Adrenal gland (tissue), 12 donors: ENCODE results near the gene PTH1R. TPM values are rescaled to one million over a fixed set of nuclear protein-coding genes. Genes with fewer than 3 reads are reported as not detected.
A peak's percentile ranks its signal among the peaks of the same experiment; 100 is the strongest.

Source experiments
- DNase-seq, 7 donors: peaks; one replicate each; pipeline ENCODE4 v3.0.0-alpha.2; 2019 to 2020
- H3K27ac ChIP-seq, 5 donors: fragments of 200-600 bp; sonication (generic) in 4 of 5; 1 replicate in 3 of 5; 2 replicates in 2 of 5; pipeline versions ENCODE4 v1.5.1 to v1.8.0; 2016 to 2020; ENCODE audit warnings: mild to moderate bottlenecking in 1 of 5
- H3K27me3 ChIP-seq: fragments of 200-600 bp; 2 replicates; pipeline ENCODE4 v1.8.0; 2021
- H3K36me3 ChIP-seq, 2 donors: fragments of 200-600 bp; replicated peaks in 1 of 2; 1 replicate in 1 of 2; 2 replicates in 1 of 2; pipeline versions ENCODE4 v1.5.1 to v1.8.0; 2018 to 2022
- H3K4me1 ChIP-seq, 2 donors: fragments of 200-600 bp; replicated peaks in 1 of 2; 1 replicate in 1 of 2; 2 replicates in 1 of 2; pipeline versions ENCODE4 v1.5.1 to v1.8.0; 2018 to 2021
- H3K4me3 ChIP-seq, 4 donors: fragments of 200-600 bp; sonication (generic) in 3 of 4; one replicate each; pipeline ENCODE4 v1.5.1; 2016 to 2018
- H3K9me3 ChIP-seq, 3 donors: fragments of 200-600 bp; sonication (generic) in 1 of 3; replicated peaks in 1 of 3; 1 replicate in 2 of 3; 2 replicates in 1 of 3; pipeline versions ENCODE4 v1.5.1 to v1.8.0; 2016 to 2021
- CTCF ChIP-seq, 6 experiments: fragments of 450-650 bp in 4 of 6; fragments of 200-600 bp in 2 of 6; sonication (generic) in 1 of 6; IDR thresholded peaks; 1 replicate in 5 of 6; 2 replicates in 1 of 6; pipeline versions ENCODE4 v1.5.1 to v1.8.0; 2016 to 2021; ENCODE audit warnings: antibody characterized with exemption in 6 of 6, mild to moderate bottlenecking in 2 of 6, moderate library complexity in 1 of 6
- POLR2A ChIP-seq, 2 donors: fragments of 450-650 bp; IDR thresholded peaks; one replicate each; pipeline ENCODE4 v1.6.1; 2017; ENCODE audit warnings: antibody characterized with exemption in 2 of 2, mild to moderate bottlenecking in 2 of 2, moderate library complexity in 1 of 2
- WGBS, 4 donors: extraction: QIAGEN DNeasy Blood & Tissue Kit in 2 of 4; methylation state at CpG; one replicate each; pipeline versions ENCODE4 v1.1.5 to v1.1.7; 2013 to 2017; 5-methylcytosine and 5-hydroxymethylcytosine counted together
- intact Hi-C, 2 donors: fragments of 100-400 bp; cut with DNase I; formaldehyde crosslinking; loops; one replicate each; pipeline versions ENCODE4 v1.14.1 to v1.15.0; 2022 to 2023
- polyA plus RNA-seq, 3 donors: library from polyadenylated mRNA; stranded (reverse); fragments of 200-250 nt in 2 of 3; fragments of 350-450 nt in 1 of 3; fragmentation: Illumina TruSeq in 1 of 3; extraction: RNeasy Lipid Tissue Mini Kit (QIAGEN cat#74804) in 1 of 3; gene quantifications; one replicate each; pipeline ENCODE4 v1.2.3, GENCODE V29; 2013 to 2014
- total RNA-seq, 9 donors: library from RNA; depleted of rRNA in 4 of 9; stranded (reverse); fragments of >200 nt in 4 of 9; fragments of 120-200 nt in 1 of 9; fragmentation: NEBNext Ultra II Directional in 1 of 9; extraction: Animal tissue kit (Norgen Biotek cat#: 25700) in 1 of 9; gene quantifications; one replicate each; pipeline versions ENCODE4 v1.1.0 to v1.2.4, GENCODE V29; 2013 to 2023
- donor health status: healthy with polysubstance abuse.
- donor health status: Bipolar disorder and iron deficiency.
- donor health status: DM: yes; HTN: yes; CAD: no.
- donor health status: DM: no; HTN: no; CAD: no.
- donor health status: DM: no; HTN: no; CAD: no.
- donor health status: DM: yes; HTN: yes; CAD: no.

Gene PTH1R
- total and polyA plus RNA-seq, 12 donors: 10.0 to 1,399 (median 47.5) TPM

GRCh38 chr3:46852839-46853355, 24.6 kb upstream of the PTH1R start:
- WGBS, 4 donors: 89 to 100% (median 95%) methylated on average over 1 to 2 of the region's 2 CpGs
- DNase-seq: peak in 3 of 7 donors; percentile 4 to 17 (median 7)
- Histone ChIP-seq H3K36me3 (no peaks in the 10 kb centered on the region), H3K27me3 (no peaks in the 10 kb centered on the region), H3K4me3 (no peak overlapping the region), H3K27ac (no peak overlapping the region), H3K4me1 (no peaks in the 10 kb centered on the region), H3K9me3 (no peaks in the 10 kb centered on the region)
- intact Hi-C loops: no loop called here
- TF ChIP-seq POLR2A (IDR thresholded peaks at IDR 0.05) (no peak), CTCF (IDR thresholded peaks at IDR 0.05) (no peak)

GRCh38 chr3:46853441-46854415, 23.8 kb upstream of the PTH1R start:
- Histone ChIP-seq H3K27me3 (no peaks in the 10 kb centered on the region), H3K4me1 (no peaks in the 10 kb centered on the region), H3K9me3 (no peaks in the 10 kb centered on the region), H3K36me3 (no peaks in the 10 kb centered on the region), H3K27ac (no peak overlapping the region), H3K4me3 (no peak overlapping the region)
- peak in 4 of 7 donors; percentile 4 to 17 (median 9) for DNase-seq
- TF ChIP-seq CTCF (IDR thresholded peaks at IDR 0.05) (no peak), POLR2A (IDR thresholded peaks at IDR 0.05) (no peak)
- 60 to 88% (median 80%) methylated on average over 8 to 15 of the region's 15 CpGs for WGBS, 4 donors
- intact Hi-C loops: no loop called here

GRCh38 chr3:46854555-46854991, 22.9 kb upstream of the PTH1R start:
- no peaks in the 10 kb centered on the region for H3K4me1 ChIP-seq
- intact Hi-C loops: no loop called here
- H3K36me3 ChIP-seq: no peaks in the 10 kb centered on the region
- WGBS, 4 donors: 82 to 88% (median 85%) methylated on average over 5 of the region's 5 CpGs
- H3K9me3 ChIP-seq: no peaks in the 10 kb centered on the region
- H3K27ac ChIP-seq: no peak overlapping the region
- H3K4me3 ChIP-seq: no peak overlapping the region
- TF ChIP-seq CTCF (IDR thresholded peaks at IDR 0.05): no peak
- TF ChIP-seq POLR2A (IDR thresholded peaks at IDR 0.05): no peak
- H3K27me3 ChIP-seq: no peaks in the 10 kb centered on the region
- DNase-seq: peak in 4 of 7 donors; percentile 2 to 17 (median 4)
